Choroid plexus epithelial cell (primary cell): Measurements from ENCODE around the gene TNRC6B.
"Not testable (repeated sequence)": the region's sequence is repeated elsewhere in the genome, so short reads cannot be mapped to it uniquely, and the experiment has no call there.

Experiments used
- DNase-seq: peaks from one replicate; pipeline ENCODE4 v3.0.0-alpha.2; 2010; ENCODE audit warnings: low read depth
- H3K4me3 ChIP-seq: 2 replicates; pipeline ENCODE4 v1.5.1; 2011; ENCODE audit warnings: low read depth, mild to moderate bottlenecking, control low read depth, low read length, moderate library complexity
- CTCF ChIP-seq: conservative IDR thresholded peaks from 2 replicates; pipeline ENCODE4 v1.5.1; 2011; ENCODE audit warnings: low read depth, mild to moderate bottlenecking, control low read depth, inconsistent platforms, low read length, moderate library complexity

Gene TNRC6B

GRCh38 chr22:40183029-40183581 is 5.4 kb downstream of the TNRC6B start:
- peak overlapping the region; percentile 3 for H3K4me3 ChIP-seq
- DNase-seq, result peak; percentile 93

GRCh38 chr22:40183603-40184002 is 5.9 kb downstream of the TNRC6B start:
- H3K4me3 ChIP-seq, DNase-seq: not testable (repeated sequence)

More at GRCh38 chr22:40183029-40183581, 5.4 kb downstream of the TNRC6B start:
- no peak for TF ChIP-seq CTCF

- DNase-seq, result no peak
- no peak overlapping the region for H3K4me3 ChIP-seq
- TF ChIP-seq CTCF, result no peak
These were observed 9.7 kb downstream of the TNRC6B start for GRCh38 chr22:40187389-40187788.

GRCh38 chr22:40189997-40190396 is 12.3 kb downstream of the TNRC6B start:
- no peak for DNase-seq
- no peak overlapping the region for H3K4me3 ChIP-seq
- TF ChIP-seq CTCF, result no peak

- TF ChIP-seq CTCF, result no peak
- no peak for DNase-seq
These were observed 12.8 kb downstream of the TNRC6B start for GRCh38 chr22:40190501-40190900.

GRCh38 chr22:40193429-40194421 is 16.0 kb downstream of the TNRC6B start:
- H3K4me3 ChIP-seq, result no peak overlapping the region
- TF ChIP-seq CTCF, result peak; percentile 60
- peak; percentile 70 for DNase-seq

More at GRCh38 chr22:40190501-40190900, 12.8 kb downstream of the TNRC6B start:
- H3K4me3 ChIP-seq, result no peak overlapping the region

GRCh38 chr22:40194656-40195055 is 16.9 kb downstream of the TNRC6B start:
- DNase-seq, result no peak
- TF ChIP-seq CTCF, result no peak

More at GRCh38 chr22:40194656-40195055, 16.9 kb downstream of the TNRC6B start:
- H3K4me3 ChIP-seq, result no peak overlapping the region
